GM19023 (cell line): ENCODE measurements around the gene RIT1.
"Not testable (repeated sequence)": the region's sequence is repeated elsewhere in the genome, so short reads cannot be mapped to it uniquely, and the experiment has no call there.

ENCODE experiments used
- ATAC-seq: cut with Tn5 transposase; IDR thresholded peaks from one replicate; pipeline ENCODE4 v1.9.1; 2021; ENCODE audit warnings: mild to moderate bottlenecking, moderate library complexity; ENCODE audit not compliant: unreplicated experiment

RIT1 gene

GRCh38 chr1:155934097-155934935, 23.2 kb upstream of the RIT1 start, which contains the start of gene KHDC4:
TSS of gene KHDC4 (minus strand) at chr1:155934413. CDS start at chr1:155934373, 40 bp downstream.
- peak; percentile 94 for ATAC-seq

- ATAC-seq, result no peak
Measured at GRCh38 chr1:155933591-155934096, 22.5 kb upstream of the RIT1 start.

GRCh38 chr1:155932487-155932886, 21.3 kb upstream of the RIT1 start:
- ATAC-seq, result no peak

GRCh38 chr1:155932081-155932480, 20.9 kb upstream of the RIT1 start:
- ATAC-seq, result no peak

- ATAC-seq, result no peak
Measured at GRCh38 chr1:155931332-155932038, 20.3 kb upstream of the RIT1 start.

GRCh38 chr1:155930725-155931124, 19.6 kb upstream of the RIT1 start:
- not testable (repeated sequence) for ATAC-seq

- no peak for ATAC-seq
Measured at GRCh38 chr1:155929057-155929456, 17.9 kb upstream of the RIT1 start.

GRCh38 chr1:155925506-155925905, 14.4 kb upstream of the RIT1 start:
- ATAC-seq, result no peak

- ATAC-seq, result no peak
Measured at GRCh38 chr1:155920717-155921116, 9.6 kb upstream of the RIT1 start.

- no peak for ATAC-seq
Measured at GRCh38 chr1:155919801-155920200, 8.7 kb upstream of the RIT1 start.

GRCh38 chr1:155918660-155919059, 7.5 kb upstream of the RIT1 start:
- ATAC-seq, result no peak

- no peak for ATAC-seq
Measured at GRCh38 chr1:155913969-155914757, 3.0 kb upstream of the RIT1 start.

- no peak for ATAC-seq
Measured at GRCh38 chr1:155912056-155912536, 947 bp upstream of the RIT1 start.

- ATAC-seq, result peak; percentile 33
Measured at GRCh38 chr1:155910621-155911121, 478 bp downstream of the RIT1 start.

- ATAC-seq, result no peak
Measured at GRCh38 chr1:155909894-155910293, 1.3 kb downstream of the RIT1 start.

- no peak for ATAC-seq
Measured at GRCh38 chr1:155904261-155904660, 6.9 kb downstream of the RIT1 start.

GRCh38 chr1:155900161-155900560, 11.0 kb downstream of the RIT1 start:
- no peak for ATAC-seq

- ATAC-seq, result no peak
Measured at GRCh38 chr1:155899683-155900082, 11.5 kb downstream of the RIT1 start.

GRCh38 chr1:155898888-155899287, 12.3 kb downstream of the RIT1 start:
- ATAC-seq, result no peak

GRCh38 chr1:155897746-155898145, 13.4 kb downstream of the RIT1 start:
- ATAC-seq, result no peak

- not testable (repeated sequence) for ATAC-seq
Measured at GRCh38 chr1:155896476-155896875, 14.7 kb downstream of the RIT1 start.
